K562 (cell line): ENCODE data around the gene RABGAP1L. TPM values are rescaled to one million over a fixed set of nuclear protein-coding genes. Genes with fewer than 3 reads are reported as not detected.

Experiments used
- ATF7 ChIP-seq: fragments of 450-650 bp; IDR thresholded peaks from 2 replicates; pipeline ENCODE4 v1.7.1; 2014; ENCODE audit warnings: mild to moderate bottlenecking, moderate library complexity
- BCL6 ChIP-seq: fragments of 250-450 bp; sonication (Bioruptor Pico); IDR thresholded peaks from 2 replicates; pipeline ENCODE4 v1.4.0; 2020
- GABPB2 ChIP-seq: fragments of 250-450 bp; sonication (Bioruptor Pico); conservative IDR thresholded peaks from 2 replicates; pipeline ENCODE4 v1.5.1; 2021; ENCODE audit warnings: mild to moderate bottlenecking
- MECOM ChIP-seq: fragments of 250-450 bp; sonication (Bioruptor Pico); IDR thresholded peaks from 2 replicates; pipeline ENCODE4 v1.8.0; 2022; ENCODE audit warnings: inconsistent platforms
- TRIM28 ChIP-seq: fragments of 450-650 bp; IDR thresholded peaks from 2 replicates; pipeline ENCODE4 v1.6.1; 2017
- ZBTB40 ChIP-seq, 2 experiments: fragments of 450-650 bp in 1 of 2; sonication (generic) in 1 of 2; formaldehyde crosslinking in 1 of 2; IDR thresholded peaks; 2 replicates each; pipeline versions ENCODE4 v1.7.1 to v1.9.0; 2016 to 2022; ENCODE audit warnings: inconsistent platforms in 1 of 2, mild to moderate bottlenecking in 1 of 2, missing genetic modification reagents in 1 of 2
- polyA plus RNA-seq, 8 experiments: library from polyadenylated mRNA; depleted of rRNA in 4 of 8; stranded (reverse) in 5 of 8; unstranded in 3 of 8; fragments of >200 nt; fragmentation: Nextera tagmentation in 2 of 8; fragmentation: Illumina TruSeq in 1 of 8; extraction: Ambion mirVana in 2 of 8; extraction: Trizol in 1 of 8; gene quantifications; 2 replicates each; pipeline versions ENCODE4 v1.2.1 to v1.2.3, GENCODE V29; 2011 to 2014; ENCODE audit warnings: inconsistent platforms in 1 of 8, missing spikeins in 1 of 8
- total RNA-seq, 7 experiments: library from RNA; depleted of rRNA in 6 of 7; stranded (reverse); fragments of >200 nt in 6 of 7; fragmentation: Illumina TruSeq in 2 of 7; extraction: Trizol in 2 of 7; gene quantifications; 2 replicates each; pipeline versions ENCODE4 v1.2.1 to v1.2.3, GENCODE V29; 2011 to 2021; ENCODE audit warnings: low replicate concordance in 1 of 7
- TF ChIP-seq, protein P1 (sequence below): IDR thresholded peaks from 2 replicates; pipeline ENCODE4 v1.6.1; 2011; ENCODE audit not compliant: insufficient read length; ENCODE audit errors: extremely low read depth
- TF ChIP-seq, protein P2 (sequence below), 2 experiments: fragments of 450-650 bp; IDR thresholded peaks; 2 replicates each; pipeline ENCODE4 v1.6.1; 2016; ENCODE audit warnings: mild to moderate bottlenecking in 2 of 2, borderline replicate concordance in 1 of 2, low read depth in 1 of 2, moderate library complexity in 1 of 2

RABGAP1L gene
- total and polyA plus RNA-seq, 9 of the 15 experiments (the other 6 are each of a cell fraction or from before 2014, with no cell fraction given) = 16.5 to 44.9 (median 26.7) TPM

DNA sequence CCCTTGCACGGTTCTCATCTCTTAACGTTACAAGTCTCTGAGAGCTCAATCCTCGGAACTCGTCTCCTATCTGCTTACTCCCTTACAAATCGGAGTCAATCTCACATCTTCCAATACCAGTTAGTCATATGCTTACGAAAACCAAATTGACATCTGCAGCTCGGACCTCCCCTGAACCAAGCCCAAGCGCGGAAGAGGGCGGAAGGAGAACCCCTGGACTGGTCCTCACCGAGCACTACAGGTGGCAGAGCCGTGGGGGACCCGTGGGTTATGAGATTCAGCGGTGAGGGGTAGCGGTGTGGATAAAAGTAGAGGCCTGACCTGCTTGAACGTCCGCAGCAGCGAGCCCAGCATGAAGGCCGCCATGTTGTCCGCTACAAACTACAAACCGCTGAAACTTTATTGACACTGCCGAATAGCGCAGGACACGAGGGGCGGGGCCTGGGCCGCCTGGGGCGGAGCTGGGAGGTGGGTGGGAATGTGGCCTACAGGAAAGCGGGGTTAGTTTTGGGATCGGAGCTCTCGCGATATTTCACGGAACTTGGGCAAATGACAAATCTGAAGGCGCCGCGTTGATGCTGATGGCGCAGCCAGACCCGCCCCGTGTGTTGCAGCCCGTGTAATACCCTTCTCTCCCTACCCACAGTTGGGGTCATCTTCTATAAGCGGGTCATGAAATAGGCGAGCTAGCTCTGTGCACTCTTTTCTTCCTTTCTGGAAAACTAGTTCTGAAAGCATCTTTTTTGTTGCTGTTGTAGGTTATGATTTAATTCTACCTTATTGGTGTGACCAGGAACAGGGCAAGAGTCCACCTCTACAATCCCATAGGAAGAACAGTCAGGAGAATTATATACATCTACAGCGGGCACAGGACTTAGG lies 864.0 kb downstream of the RABGAP1L start, which contains the start of gene MRPS14 (continued):
- peak; percentile 100 for TF ChIP-seq ZBTB40 (IDR thresholded peaks at IDR 0.05)
- TF ChIP-seq ZBTB40 (CRISPR knock-in tag; IDR thresholded peaks at IDR 0.05) = peak; percentile 100
- TF ChIP-seq, protein P1, sequence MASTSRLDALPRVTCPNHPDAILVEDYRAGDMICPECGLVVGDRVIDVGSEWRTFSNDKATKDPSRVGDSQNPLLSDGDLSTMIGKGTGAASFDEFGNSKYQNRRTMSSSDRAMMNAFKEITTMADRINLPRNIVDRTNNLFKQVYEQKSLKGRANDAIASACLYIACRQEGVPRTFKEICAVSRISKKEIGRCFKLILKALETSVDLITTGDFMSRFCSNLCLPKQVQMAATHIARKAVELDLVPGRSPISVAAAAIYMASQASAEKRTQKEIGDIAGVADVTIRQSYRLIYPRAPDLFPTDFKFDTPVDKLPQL = peak; percentile 60
- TF ChIP-seq, protein P2, sequence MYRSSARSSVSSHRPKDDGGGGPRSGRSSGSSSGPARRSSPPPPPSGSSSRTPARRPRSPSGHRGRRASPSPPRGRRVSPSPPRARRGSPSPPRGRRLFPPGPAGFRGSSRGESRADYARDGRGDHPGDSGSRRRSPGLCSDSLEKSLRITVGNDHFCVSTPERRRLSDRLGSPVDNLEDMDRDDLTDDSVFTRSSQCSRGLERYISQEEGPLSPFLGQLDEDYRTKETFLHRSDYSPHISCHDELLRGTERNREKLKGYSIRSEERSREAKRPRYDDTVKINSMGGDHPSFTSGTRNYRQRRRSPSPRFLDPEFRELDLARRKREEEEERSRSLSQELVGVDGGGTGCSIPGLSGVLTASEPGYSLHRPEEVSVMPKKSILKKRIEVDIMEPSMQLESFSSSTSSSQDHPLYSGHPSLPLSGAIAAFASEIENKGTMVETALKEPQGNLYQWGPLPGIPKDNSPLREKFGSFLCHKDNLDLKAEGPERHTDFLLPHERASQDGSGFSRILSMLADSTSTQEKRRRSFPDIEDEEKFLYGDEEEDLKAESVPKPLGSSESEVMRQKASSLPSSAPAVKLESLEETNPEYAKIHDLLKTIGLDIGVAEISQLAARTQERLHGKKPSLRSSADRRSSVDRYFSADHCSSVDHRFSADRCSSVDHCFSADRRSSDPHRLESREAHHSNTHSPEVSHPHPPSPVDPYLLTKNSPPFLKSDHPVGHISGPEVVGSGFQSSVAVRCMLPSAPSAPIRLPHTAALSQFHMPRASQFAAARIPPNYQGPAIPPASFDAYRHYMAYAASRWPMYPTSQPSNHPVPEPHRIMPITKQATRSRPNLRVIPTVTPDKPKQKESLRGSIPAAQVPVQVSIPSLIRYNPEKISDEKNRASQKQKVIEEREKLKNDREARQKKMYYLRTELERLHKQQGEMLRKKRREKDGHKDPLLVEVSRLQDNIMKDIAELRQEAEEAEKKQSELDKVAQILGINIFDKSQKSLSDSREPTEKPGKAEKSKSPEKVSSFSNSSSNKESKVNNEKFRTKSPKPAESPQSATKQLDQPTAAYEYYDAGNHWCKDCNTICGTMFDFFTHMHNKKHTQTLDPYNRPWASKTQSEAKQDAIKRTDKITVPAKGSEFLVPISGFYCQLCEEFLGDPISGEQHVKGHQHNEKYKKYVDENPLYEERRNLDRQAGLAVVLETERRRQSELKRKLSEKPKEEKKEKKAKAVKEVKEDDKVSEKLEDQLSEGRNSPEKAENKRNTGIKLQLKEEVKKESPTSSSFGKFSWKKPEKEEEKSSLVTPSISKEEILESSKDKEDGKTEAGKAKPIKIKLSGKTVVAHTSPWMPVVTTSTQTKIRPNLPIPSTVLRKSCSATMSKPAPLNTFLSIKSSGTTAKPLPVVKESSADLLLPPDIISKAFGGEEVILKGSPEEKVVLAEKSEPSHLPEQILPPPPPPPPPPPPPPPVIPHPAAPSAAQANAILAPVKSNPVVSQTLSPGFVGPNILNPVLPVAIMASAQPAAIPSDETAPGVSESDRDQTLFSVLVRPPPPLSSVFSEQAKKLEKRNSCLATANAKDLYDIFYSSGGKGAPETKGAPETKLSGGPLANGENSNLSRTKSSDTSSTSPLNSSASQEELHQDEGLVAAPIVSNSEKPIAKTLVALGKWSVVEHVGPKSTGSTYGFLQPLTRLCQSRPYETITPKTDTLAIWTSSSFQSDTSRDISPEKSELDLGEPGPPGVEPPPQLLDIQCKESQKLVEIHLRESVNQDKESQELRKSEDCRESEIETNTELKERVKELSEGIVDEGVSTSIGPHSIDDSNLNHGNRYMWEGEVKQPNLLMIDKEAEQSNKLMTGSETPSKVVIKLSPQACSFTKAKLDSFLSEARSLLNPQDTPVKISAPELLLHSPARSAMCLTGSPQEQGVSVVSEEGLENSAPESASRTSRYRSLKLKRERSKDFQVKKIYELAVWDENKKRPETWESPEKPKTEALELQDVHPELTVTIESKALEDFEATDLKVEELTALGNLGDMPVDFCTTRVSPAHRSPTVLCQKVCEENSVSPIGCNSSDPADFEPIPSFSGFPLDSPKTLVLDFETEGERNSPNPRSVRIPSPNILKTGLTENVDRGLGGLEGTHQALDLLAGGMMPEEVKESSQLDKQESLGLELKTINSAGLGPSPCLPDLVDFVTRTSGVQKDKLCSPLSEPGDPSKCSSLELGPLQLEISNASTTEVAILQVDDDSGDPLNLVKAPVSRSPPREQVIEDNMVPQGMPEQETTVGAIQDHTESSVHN (IDR thresholded peaks at IDR 0.05; ENCODE audit: borderline replicate concordance in 1 of 2, low read depth in 1 of 2) = no peak; a peak in 1 of 4 replicates
- TF ChIP-seq GABPB2 (CRISPR knock-in tag) = peak; percentile 14; the same call in 1 of the 2 replicates
- TF ChIP-seq BCL6 (CRISPR knock-in tag) = no peak
- peak; percentile 89 for TF ChIP-seq ATF7
- TF ChIP-seq TRIM28 = peak; percentile 63
- no peak for TF ChIP-seq MECOM
